PFSK-1 (cell line): Measurements from ENCODE around the gene ZNF652.

ENCODE experiments used
- FOXP2 ChIP-seq: optimal IDR thresholded peaks from 2 replicates; pipeline ENCODE3; 2011; ENCODE audit warnings: borderline replicate concordance, control low read depth, inconsistent platforms; ENCODE audit not compliant: insufficient read depth; ENCODE audit errors: extremely low read length, extremely low read depth
- POLR2AphosphoS5 ChIP-seq: IDR thresholded peaks from 2 replicates; pipeline ENCODE4 v1.6.1; 2012; ENCODE audit warnings: low read depth, mild to moderate bottlenecking, control low read depth, low read length, moderate library complexity
- REST ChIP-seq, 2 experiments: IDR thresholded peaks; 2 replicates each; pipeline versions ENCODE4 v1.6.1 to v1.8.0; 2011 to 2012; ENCODE audit warnings: low read depth in 2 of 2, low read length in 2 of 2, control low read depth in 1 of 2, inconsistent platforms in 1 of 2, mild to moderate bottlenecking in 1 of 2, moderate library complexity in 1 of 2; ENCODE audit not compliant: insufficient read depth in 1 of 2
- SIN3A ChIP-seq: IDR thresholded peaks from 2 replicates; pipeline ENCODE4 v1.6.1; 2012; ENCODE audit warnings: mild to moderate bottlenecking, low read length, moderate library complexity, borderline replicate concordance; ENCODE audit not compliant: insufficient read depth
- TAF1 ChIP-seq: IDR thresholded peaks from 2 replicates; pipeline ENCODE4 v1.6.1; 2012; ENCODE audit warnings: low read length, control low read depth, borderline replicate concordance; ENCODE audit not compliant: insufficient read depth

ZNF652 gene

GRCh38 chr17:49387498-49388289, 25.6 kb upstream of the ZNF652 start:
- no peak for TF ChIP-seq TAF1
- TF ChIP-seq POLR2AphosphoS5 = no peak
- no peak for TF ChIP-seq SIN3A
- TF ChIP-seq REST (IDR thresholded peaks at IDR 0.05; ENCODE audit: insufficient read depth in 1 of 2, low read depth in 2 of 2, low read length in 2 of 2) = no peak
- TF ChIP-seq FOXP2 = no peak

GRCh38 chr17:49386373-49386772, 24.3 kb upstream of the ZNF652 start:
- TF ChIP-seq TAF1 = no peak
- no peak for TF ChIP-seq SIN3A
- no peak for TF ChIP-seq REST (IDR thresholded peaks at IDR 0.05; ENCODE audit: insufficient read depth in 1 of 2, low read depth in 2 of 2, low read length in 2 of 2)
- TF ChIP-seq POLR2AphosphoS5 = no peak

- TF ChIP-seq POLR2AphosphoS5 = no peak
- TF ChIP-seq TAF1 = no peak
- TF ChIP-seq SIN3A = no peak
- no peak for TF ChIP-seq FOXP2
- TF ChIP-seq REST (IDR thresholded peaks at IDR 0.05; ENCODE audit: insufficient read depth in 1 of 2, low read depth in 2 of 2, low read length in 2 of 2) = no peak
Observed at GRCh38 chr17:49384951-49385350, 22.9 kb upstream of the ZNF652 start.

GRCh38 chr17:49383060-49383459, 21.0 kb upstream of the ZNF652 start:
- TF ChIP-seq TAF1 (no peak), SIN3A (no peak), POLR2AphosphoS5 (no peak), FOXP2 (no peak)

GRCh38 chr17:49382556-49382955, 20.5 kb upstream of the ZNF652 start:
- no peak for TF ChIP-seq POLR2AphosphoS5
- TF ChIP-seq TAF1 = no peak
- no peak for TF ChIP-seq SIN3A
- TF ChIP-seq REST (IDR thresholded peaks at IDR 0.05; ENCODE audit: insufficient read depth in 1 of 2, low read depth in 2 of 2, low read length in 2 of 2) = no peak
- TF ChIP-seq FOXP2 = no peak
